ENCODE data around the gene RPS26. TPM values are rescaled to one million over a fixed set of nuclear protein-coding genes. Genes with fewer than 3 reads are reported as not detected.

The RPS26 gene
- total and polyA plus RNA-seq, 2 donors: 96.2 to 774 TPM

Other genes starting within 250 kb of the RPS26 start
- 86.2 TPM for gene SARNP, start 224.2 kb upstream of the RPS26 start, total RNA-seq
- gene SARNP, start 224.2 kb upstream of the RPS26 start, polyA plus RNA-seq: 76.0 TPM
- 8.4 TPM for gene ORMDL2, start 223.9 kb upstream of the RPS26 start, total RNA-seq
- gene ORMDL2, start 223.9 kb upstream of the RPS26 start, polyA plus RNA-seq: 37.3 TPM
- gene DNAJC14, start 212.3 kb upstream of the RPS26 start, total RNA-seq: 24.6 TPM
- gene DNAJC14, start 212.3 kb upstream of the RPS26 start, polyA plus RNA-seq: 26.2 TPM
- 4.3 TPM for gene MMP19, start 199.0 kb upstream of the RPS26 start, total RNA-seq
- 21.8 TPM for gene MMP19, start 199.0 kb upstream of the RPS26 start, polyA plus RNA-seq
- gene PYM1, start 114.0 kb upstream of the RPS26 start, total RNA-seq: 20.1 TPM
- 31.1 TPM for gene PYM1, start 114.0 kb upstream of the RPS26 start, polyA plus RNA-seq
- gene DGKA, start 110.8 kb upstream of the RPS26 start, total RNA-seq: 33.6 TPM
- gene DGKA, start 110.8 kb upstream of the RPS26 start, polyA plus RNA-seq: 31.7 TPM
- 1.5 TPM for gene PMEL, start 75.9 kb upstream of the RPS26 start, total RNA-seq
- 0.89 TPM for gene PMEL, start 75.9 kb upstream of the RPS26 start, polyA plus RNA-seq
- 32.3 TPM for gene CDK2, start 75.1 kb upstream of the RPS26 start, total RNA-seq
- gene CDK2, start 75.1 kb upstream of the RPS26 start, polyA plus RNA-seq: 33.6 TPM
- 57.5 TPM for gene RAB5B, start 67.8 kb upstream of the RPS26 start, total RNA-seq
- 114 TPM for gene RAB5B, start 67.8 kb upstream of the RPS26 start, polyA plus RNA-seq
- 14.4 TPM for gene SUOX, start 44.6 kb upstream of the RPS26 start, total RNA-seq
- gene SUOX, start 44.6 kb upstream of the RPS26 start, polyA plus RNA-seq: 31.3 TPM
- 4.8 TPM for gene IKZF4, start 20.9 kb upstream of the RPS26 start, total RNA-seq
- 8.0 TPM for gene IKZF4, start 20.9 kb upstream of the RPS26 start, polyA plus RNA-seq
- 34.4 TPM for gene ERBB3, start 38.2 kb downstream of the RPS26 start, total RNA-seq
- 11.4 TPM for gene ERBB3, start 38.2 kb downstream of the RPS26 start, polyA plus RNA-seq
- gene PA2G4, start 62.6 kb downstream of the RPS26 start, total RNA-seq: 64.6 TPM
- gene PA2G4, start 62.6 kb downstream of the RPS26 start, polyA plus RNA-seq: 121 TPM
- gene RPL41, start 74.7 kb downstream of the RPS26 start, total RNA-seq: 2,071 TPM
- 5,547 TPM for gene RPL41, start 74.7 kb downstream of the RPS26 start, polyA plus RNA-seq
- gene ZC3H10, start 76.3 kb downstream of the RPS26 start, total RNA-seq: 4.6 TPM
- gene ZC3H10, start 76.3 kb downstream of the RPS26 start, polyA plus RNA-seq: 4.9 TPM
- gene ESYT1, start 86.3 kb downstream of the RPS26 start, total RNA-seq: 85.1 TPM
- 116 TPM for gene ESYT1, start 86.3 kb downstream of the RPS26 start, polyA plus RNA-seq
- 65.3 TPM for gene MYL6B, start 110.7 kb downstream of the RPS26 start, total RNA-seq
- gene MYL6B, start 110.7 kb downstream of the RPS26 start, polyA plus RNA-seq: 32.4 TPM
- 2,133 TPM for gene MYL6, start 116.4 kb downstream of the RPS26 start, total RNA-seq
- 7,162 TPM for gene MYL6, start 116.4 kb downstream of the RPS26 start, polyA plus RNA-seq
- gene SMARCC2, start 147.6 kb downstream of the RPS26 start, total RNA-seq: 51.1 TPM
- 68.8 TPM for gene SMARCC2, start 147.6 kb downstream of the RPS26 start, polyA plus RNA-seq
- 42.9 TPM for gene RNF41, start 180.0 kb downstream of the RPS26 start, total RNA-seq
- gene RNF41, start 180.0 kb downstream of the RPS26 start, polyA plus RNA-seq: 37.8 TPM
- gene NABP2, start 182.4 kb downstream of the RPS26 start, total RNA-seq: 15.7 TPM
- gene NABP2, start 182.4 kb downstream of the RPS26 start, polyA plus RNA-seq: 31.0 TPM
- gene SLC39A5, start 188.1 kb downstream of the RPS26 start, total RNA-seq: not detected
- 0.30 TPM for gene SLC39A5, start 188.1 kb downstream of the RPS26 start, polyA plus RNA-seq
- gene ANKRD52, start 216.5 kb downstream of the RPS26 start, total RNA-seq: 10.2 TPM
- gene ANKRD52, start 216.5 kb downstream of the RPS26 start, polyA plus RNA-seq: 14.4 TPM
- gene COQ10A, start 225.0 kb downstream of the RPS26 start, total RNA-seq: 6.9 TPM
- gene COQ10A, start 225.0 kb downstream of the RPS26 start, polyA plus RNA-seq: 13.8 TPM